Measurements from ENCODE around the gene FRRS1.

GRCh38 chr1:99726407-99726806 lies 40.0 kb downstream of the FRRS1 start:
- no peak for TF ChIP-seq CTCF (IDR thresholded peaks at IDR 0.05; ENCODE audit: low read depth, low read length)
- TF ChIP-seq MAX (IDR thresholded peaks at IDR 0.05; ENCODE audit: low read depth, low read length), result no peak
